Prostate gland (tissue), 2 donors: ENCODE results near the gene MYH16.

Experiments
- POLR2AphosphoS5 ChIP-seq: sonication (generic); formaldehyde crosslinking; IDR thresholded peaks from one replicate; pipeline ENCODE4 v1.6.1; 2017; ENCODE audit warnings: antibody characterized with exemption
- TF ChIP-seq, protein P1 (sequence below), 4 experiments: fragments of 200-600 bp in 2 of 4; fragments of 450-650 bp in 2 of 4; sonication (generic) in 2 of 4; IDR thresholded peaks; 1 replicate in 3 of 4; 2 replicates in 1 of 4; pipeline ENCODE4 v1.5.1; 2016 to 2019; ENCODE audit warnings: antibody characterized with exemption in 4 of 4, mild to moderate bottlenecking in 2 of 4, moderate library complexity in 2 of 4

DNA sequence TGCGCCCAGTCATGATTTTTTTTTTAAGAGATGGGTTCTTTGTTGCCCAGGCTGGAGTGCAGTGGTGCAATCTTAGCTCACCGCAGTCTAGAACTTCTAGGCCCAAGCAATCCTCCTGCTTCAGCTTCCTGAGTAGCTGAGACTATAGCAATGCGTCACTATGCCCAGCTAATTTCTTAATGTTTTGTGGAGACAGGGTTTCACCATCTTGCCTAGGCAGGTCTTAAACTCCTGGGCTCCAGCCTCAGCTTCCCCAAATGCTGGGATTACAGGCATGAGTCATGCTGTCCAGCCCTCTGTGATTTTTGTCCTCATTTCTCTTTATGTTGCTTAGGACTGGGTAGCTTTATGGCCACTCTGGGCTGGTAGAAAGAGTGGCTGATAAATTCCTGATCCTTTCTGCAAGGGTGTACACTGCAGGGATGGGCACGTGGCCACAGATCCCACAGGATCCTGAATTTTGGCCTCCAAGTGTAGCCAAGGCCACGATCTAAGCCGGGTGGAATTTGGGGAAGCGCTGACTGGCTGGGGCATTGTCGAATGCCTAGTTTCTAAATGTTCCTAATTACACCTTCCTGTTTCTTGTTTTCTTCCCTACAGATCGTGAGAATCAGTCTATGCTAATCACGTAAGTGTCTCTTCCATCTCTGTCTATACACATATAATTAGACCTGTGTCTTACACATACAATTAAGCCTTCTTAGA lies 24.1 kb upstream of the MYH16 start:
- TF ChIP-seq, protein P1, sequence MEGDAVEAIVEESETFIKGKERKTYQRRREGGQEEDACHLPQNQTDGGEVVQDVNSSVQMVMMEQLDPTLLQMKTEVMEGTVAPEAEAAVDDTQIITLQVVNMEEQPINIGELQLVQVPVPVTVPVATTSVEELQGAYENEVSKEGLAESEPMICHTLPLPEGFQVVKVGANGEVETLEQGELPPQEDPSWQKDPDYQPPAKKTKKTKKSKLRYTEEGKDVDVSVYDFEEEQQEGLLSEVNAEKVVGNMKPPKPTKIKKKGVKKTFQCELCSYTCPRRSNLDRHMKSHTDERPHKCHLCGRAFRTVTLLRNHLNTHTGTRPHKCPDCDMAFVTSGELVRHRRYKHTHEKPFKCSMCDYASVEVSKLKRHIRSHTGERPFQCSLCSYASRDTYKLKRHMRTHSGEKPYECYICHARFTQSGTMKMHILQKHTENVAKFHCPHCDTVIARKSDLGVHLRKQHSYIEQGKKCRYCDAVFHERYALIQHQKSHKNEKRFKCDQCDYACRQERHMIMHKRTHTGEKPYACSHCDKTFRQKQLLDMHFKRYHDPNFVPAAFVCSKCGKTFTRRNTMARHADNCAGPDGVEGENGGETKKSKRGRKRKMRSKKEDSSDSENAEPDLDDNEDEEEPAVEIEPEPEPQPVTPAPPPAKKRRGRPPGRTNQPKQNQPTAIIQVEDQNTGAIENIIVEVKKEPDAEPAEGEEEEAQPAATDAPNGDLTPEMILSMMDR (IDR thresholded peaks at IDR 0.05): no peak
- TF ChIP-seq POLR2AphosphoS5: no peak
